GM19043 (cell line): ENCODE measurements around the gene BANK1.

ENCODE experiments used
- ATAC-seq: cut with Tn5 transposase; IDR thresholded peaks from one replicate; pipeline ENCODE4 v1.9.1; 2021; ENCODE audit warnings: low read depth; ENCODE audit not compliant: unreplicated experiment

Gene BANK1

DNA sequence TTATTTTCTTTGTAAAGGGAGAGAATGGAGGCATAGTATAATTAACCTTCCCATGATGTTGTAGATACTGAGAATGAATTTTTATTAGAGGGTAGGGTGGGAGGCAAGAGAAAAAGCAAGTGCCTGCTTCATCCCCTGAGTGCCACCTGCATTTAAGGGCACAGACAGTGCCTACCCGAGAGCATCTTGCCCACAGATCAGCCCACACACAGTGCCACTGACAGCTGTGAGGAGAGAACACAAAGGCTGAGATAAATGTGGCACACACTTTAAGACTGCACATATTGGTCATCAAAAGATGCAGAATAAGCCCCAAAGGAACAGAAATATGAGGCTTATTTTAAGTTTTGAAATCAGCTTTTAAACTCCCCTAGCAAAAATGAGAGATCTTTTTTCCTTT is 304.0 kb downstream of the BANK1 start:
- ATAC-seq: no peak

DNA sequence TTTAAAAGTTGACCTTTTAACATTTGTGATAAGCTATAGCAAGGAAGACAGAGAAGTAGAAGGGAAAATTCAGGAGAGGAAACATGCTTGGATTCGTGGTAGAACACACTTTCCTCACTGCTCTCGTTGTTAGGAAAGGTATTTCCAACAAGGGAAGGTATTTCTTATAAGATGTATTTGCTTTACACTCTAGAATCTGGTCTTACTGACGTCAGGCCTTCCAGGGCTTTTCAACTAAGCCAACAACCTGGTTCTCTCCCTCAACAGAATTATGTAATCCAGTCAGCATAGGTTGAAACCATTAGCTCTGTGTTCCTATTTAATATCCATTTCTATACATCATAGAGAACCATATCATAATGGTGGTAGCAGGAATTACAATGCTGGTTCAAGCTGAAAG is 312.8 kb downstream of the BANK1 start:
- no peak for ATAC-seq

DNA sequence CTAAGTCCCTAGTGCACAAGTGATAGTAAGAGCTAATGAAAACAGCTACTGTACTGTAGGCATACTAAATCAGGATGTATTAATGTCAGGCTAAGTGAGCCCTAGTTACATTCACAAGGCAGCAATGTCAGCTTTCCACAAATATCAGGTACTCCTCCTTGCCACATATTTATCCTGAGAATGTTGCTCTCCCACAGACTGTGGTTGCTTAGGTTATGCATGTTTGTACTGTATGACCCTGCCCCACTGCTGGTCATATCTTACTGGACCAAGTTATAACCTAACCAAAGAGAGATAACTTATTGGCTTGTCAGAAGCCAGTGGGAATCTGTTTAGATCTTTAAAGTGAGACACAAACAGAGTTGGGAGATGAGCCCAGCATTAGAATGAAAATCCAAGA is 313.7 kb downstream of the BANK1 start:
- no peak for ATAC-seq

DNA sequence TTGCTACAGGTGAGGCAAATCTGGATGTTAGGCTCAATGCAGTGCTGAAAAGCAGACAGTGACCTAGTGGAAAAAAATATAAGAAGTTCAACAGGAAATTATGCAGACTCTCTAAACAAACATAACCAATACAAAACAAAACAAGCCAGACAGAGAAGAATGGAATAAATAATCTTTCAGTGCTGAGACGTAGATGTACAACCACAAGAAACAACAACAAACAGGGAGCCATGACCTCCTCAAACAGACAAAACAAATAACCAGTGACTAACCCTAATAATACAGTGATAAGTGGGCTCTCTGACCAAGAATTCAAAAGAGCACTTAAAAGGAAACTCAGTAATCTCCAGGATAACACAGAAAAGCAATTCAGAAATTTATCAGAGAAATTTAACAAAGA is 315.5 kb downstream of the BANK1 start:
- no peak for ATAC-seq

DNA sequence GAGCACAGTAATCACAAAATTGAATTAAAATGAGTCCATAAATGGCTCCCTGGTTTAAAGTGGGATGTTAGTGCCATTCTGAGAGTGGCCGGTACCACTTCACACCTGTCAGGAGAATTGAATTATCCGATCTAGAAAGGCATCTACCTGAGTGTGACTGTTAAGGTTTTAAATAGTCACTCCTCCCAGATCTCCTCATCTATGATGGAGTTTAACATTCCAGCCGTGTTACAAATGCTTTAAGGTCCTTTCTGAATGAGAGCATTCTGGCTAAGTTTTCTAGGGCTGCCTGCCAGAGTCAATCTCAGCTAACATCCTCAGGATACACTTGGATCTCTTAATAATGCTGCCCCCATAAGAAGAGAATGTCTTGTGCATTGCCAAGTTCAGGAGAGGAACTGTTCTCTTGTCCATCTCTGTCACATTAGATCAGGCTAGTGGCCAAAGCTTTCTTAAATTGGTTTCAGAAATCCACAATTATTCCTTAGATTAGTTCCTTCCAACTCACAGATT is 323.6 kb downstream of the BANK1 start:
- ATAC-seq: no peak

DNA sequence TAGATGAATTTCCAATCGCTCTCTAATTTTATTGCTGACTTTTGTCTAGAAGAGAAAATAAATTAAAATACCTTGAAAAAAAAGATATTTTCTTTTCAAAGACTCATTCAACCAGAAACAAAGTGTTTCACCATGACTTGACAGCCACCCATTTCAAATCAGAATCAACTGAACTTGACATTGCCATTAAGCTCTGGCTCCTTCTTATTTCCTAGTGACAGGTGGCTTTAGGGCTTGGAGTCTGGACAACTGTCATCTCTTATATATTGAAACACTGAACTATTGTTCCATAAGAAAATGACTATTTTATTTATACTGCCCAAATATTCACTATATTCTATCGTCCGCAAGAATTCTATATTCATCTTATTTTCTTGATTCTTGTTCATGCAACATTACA is 325.6 kb downstream of the BANK1 start:
- ATAC-seq: no peak

DNA sequence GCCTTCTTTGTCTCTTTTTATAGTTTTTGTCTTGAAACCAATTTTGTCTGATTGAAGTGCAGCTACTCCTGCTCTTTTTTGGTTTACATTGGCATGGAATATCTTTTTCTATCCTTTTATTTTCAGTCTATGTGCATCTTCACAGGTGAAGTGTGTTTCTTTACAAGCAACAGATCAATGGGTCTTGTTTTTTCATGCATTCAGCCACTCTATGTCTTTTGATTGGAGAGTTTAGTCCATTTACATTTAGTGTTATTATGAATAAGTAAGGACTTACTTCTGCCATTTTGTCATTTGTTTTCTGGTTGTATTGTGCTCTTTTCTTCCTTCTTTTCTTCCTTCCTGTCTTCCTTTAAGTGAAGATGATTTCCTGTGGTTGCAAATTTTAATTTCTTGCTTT is 330.3 kb downstream of the BANK1 start:
- ATAC-seq: no peak
